Left hindlimb (tissue), 1 donor: ENCODE results near the gene TTC7B.

ENCODE experiments used
- DNase-seq: peaks from one replicate; pipeline ENCODE4 v3.0.0-alpha.2; 2018

Gene TTC7B

GRCh38 chr14:90587918-90588317 is 228.3 kb downstream of the TTC7B start:
- DNase-seq, result no peak

- DNase-seq, result no peak
These were observed 228.8 kb downstream of the TTC7B start for GRCh38 chr14:90587252-90587910.

DNA sequence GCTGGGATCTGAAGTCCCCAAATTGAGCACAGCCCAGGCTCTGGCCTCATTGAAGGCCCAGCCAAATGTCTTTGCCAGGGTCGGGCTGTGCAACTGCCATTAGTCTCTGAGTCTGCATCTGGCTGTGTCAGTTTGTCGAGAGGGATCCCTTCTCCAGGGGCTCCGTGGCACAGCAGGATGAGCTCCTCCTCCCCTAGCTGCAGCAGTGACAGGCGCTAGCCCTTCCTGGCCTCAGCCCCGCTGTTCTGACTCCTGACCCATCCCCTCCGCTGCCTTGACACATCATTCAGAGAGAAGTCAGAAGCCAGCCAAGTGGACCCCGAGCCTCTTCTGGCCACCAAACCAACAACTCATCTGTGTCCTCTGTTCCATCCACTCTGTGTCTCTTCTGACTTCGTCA is 231.1 kb downstream of the TTC7B start:
- no peak for DNase-seq

DNA sequence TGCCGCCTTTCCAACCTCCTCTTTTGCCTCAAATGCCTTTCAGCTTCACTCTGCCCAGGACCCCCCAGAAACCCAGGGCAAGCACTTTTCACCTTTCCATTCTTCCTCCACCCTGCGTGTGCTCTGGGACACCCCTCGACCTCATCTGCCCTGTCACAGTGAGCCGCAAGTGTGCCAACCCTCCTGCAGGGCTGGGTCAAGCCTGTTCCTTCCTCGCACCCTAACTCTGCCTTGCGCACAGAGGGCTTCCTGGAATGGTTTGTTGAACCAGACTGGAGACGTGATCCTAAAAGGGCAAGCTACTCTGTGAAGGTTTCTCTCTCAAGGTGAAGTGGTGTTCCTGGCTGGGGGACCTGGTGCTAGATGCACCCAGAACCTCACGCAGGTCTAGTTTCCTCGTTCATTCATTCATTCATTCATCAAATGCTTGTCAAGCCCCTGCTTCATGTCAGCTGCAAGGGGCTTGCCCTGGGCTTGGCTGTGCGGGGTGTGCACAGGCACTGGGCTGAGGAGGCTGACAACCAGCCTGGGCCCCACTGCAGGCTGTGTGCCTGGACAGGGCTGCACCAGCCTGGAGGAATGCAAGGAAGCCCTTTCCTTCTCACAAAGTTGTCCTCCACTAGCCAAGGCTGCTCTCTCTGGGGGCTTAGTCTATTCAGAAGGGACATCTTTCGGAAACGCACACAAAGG is 232.2 kb downstream of the TTC7B start:
- DNase-seq, result no peak

- DNase-seq, result no peak
These were observed 232.8 kb downstream of the TTC7B start for GRCh38 chr14:90583427-90583826.

DNA sequence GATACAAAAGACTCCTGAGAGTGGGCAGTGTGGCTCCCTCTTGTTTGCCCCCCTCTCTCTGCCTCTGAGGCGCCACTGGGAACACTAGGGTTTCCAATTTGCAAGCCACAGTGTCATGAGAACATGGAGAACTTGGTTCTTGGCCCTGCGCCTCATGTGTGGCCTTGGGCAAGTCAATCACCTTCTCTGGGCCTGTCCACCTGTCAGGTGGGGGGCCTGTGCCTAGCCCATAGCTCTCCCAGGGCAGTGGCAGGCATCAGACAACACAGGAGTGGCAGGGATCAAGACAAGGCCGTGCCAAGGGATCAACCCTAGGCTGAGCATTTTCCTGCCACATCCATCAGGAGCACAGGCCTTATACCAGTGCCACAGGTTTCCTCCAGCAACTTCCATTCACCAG is 234.1 kb downstream of the TTC7B start:
- no peak for DNase-seq

DNA sequence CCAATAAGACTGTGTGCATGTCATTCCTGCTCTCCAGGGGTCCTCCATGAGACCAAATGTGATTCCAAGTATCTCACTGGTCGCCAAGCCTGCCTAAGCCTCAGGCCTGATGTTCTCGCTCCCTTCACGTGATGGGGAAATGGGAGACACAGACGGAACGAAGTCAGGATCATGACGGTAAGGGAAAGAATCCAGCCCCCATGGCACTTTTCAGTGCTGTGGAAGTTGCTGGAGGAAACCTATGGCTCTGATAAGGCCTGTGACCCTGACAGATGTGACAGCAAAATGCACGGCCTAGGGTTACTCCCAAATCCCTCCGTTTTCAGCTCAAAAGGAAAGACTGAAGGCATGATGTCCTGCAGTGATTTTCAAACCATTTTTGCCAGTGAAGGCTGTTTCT is 234.5 kb downstream of the TTC7B start:
- DNase-seq, result no peak

DNA sequence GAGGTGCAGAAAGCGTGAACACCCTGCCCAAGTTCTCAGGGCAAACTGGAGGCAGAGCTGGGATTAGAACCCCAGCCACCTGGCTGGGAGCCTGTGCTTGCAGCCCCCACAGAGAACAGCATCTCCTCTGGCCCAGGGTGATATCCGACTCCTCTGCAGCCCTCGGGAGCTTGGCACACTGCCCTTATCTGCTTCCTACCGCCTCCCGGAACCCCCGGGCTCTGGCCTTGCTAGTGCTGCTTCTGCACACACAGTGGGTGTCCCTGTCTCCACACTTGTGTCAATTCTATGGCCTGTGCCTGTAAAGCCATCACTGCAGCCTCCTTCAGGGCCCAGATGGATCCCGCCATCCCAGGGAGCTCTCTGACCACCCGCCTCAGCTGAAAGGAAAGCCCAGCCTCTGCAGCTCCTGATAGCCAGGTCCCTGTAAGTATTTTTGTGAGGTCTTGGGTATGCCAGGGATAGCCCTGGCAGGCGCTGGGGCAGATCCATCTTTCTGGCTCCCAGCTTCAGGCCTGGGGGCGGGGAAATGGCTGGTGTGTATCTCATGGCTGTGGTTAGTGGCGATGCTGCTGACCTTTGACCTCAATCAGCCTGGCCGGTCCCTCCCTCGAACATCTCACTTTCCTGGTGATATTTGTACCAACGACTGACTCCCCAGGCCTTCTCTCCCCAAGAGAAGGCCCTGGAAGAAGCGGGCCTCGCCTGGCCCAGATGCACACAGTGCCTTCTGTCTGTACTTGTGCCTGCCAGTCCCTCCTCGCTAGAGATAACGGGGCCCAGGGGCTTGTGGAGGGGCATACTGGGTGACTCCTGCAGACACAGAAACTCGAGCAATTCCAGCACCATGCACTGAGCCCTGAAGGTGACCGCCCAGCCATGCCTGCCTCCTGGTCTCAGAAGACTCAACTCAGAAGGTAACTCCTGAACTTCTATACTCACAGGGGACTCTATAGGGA is 235.6 kb downstream of the TTC7B start:
- DNase-seq, result no peak

DNA sequence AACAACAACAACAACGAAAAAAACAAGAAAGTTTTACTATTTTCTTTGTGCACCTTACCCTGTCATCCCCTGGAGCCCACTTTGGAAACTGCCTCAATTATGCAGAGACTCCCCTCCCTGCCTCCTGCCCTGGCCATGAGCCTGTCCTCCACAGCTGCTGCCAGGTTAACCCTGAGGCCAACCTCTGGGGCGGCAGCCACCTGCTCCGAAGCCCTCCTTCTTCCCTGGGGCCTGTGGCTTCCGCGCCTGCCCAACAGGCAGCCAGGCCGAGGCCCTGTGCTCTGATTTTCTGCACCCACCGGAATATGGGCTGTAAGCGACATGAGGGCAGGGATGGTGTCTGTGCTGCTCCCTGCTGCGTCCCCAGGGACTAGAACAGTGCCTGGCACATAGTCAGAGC is 236.4 kb downstream of the TTC7B start:
- DNase-seq, result no peak

DNA sequence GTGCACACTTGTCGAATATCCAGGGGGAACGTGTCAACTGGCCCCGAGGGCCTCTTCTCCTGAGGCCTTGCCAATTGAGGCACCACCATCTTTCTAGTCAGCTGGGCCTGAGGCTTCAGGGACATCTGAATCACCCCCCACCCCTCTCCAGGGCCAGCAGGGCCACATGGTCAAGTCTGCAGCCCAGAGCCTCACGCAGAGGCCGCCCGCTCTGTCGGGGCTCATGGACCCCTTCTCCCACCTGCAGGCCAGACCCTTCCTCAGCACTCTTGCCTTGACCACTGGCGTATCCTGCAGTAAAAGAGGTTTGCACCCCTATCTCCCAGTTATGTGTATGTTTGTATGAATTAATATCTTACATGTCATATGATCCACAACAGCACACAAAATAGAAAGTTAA is 237.1 kb downstream of the TTC7B start:
- no peak for DNase-seq

- DNase-seq, result peak; percentile 52
These were observed 237.8 kb downstream of the TTC7B start for GRCh38 chr14:90578283-90578985.

DNA sequence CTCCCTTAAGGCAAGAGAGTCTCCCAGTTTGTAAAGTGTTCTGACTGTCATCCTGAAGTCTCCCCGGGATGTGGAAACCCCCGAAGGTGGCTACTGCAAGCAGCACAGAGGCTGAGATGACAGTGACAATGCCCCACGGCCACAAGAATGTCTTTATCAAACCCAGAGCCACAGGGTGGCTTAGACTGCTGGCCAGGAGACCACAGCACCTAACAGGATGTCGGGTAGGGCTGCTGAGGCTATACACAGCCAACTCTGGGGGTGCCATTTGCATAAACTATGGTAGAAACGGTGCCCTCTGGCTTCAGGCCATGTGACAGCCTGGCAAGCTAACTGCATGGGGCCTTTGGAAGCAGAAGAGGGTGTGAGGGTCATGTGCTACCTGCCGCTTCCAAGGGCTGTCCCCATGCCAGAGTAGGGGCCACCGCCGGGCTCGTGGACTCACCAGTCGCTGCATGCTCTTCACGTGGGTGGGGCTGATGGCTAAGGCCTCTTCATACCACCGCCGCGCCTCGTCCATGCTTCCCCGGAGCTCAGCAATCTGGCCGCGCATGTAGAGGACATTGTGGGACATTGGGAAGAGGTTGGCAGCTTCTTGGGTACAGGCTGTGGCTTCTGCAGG is 238.5 kb downstream of the TTC7B start:
- peak; percentile 29 for DNase-seq

GRCh38 chr14:90576981-90577660 is 239.1 kb downstream of the TTC7B start:
- no peak for DNase-seq

- peak; percentile 13 for DNase-seq
These were observed 239.6 kb downstream of the TTC7B start for GRCh38 chr14:90576581-90576980.

GRCh38 chr14:90575781-90576180 is 240.4 kb downstream of the TTC7B start:
- no peak for DNase-seq

DNA sequence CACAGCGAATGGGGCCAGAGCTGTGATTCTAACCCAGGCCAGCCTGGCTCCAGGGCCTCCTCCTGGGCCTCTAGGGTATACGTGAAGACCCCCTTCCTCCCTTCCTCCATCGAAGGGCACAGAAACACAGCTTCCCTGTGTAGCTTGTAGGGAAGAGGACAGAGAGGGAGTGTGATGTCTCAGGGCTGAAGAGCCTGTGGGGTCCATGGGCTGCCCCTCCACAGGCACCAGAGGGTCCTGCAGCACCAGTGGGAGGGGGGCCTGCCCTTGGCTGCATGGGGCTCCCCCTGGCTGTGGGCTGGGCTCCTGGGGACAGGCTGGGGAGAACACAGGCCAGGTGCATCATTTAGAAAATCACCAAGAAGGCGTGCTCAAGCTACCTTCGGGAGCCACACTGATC is 240.9 kb downstream of the TTC7B start:
- peak; percentile 16 for DNase-seq

- DNase-seq, result peak; percentile 11
These were observed 241.8 kb downstream of the TTC7B start for GRCh38 chr14:90574188-90575131.

DNA sequence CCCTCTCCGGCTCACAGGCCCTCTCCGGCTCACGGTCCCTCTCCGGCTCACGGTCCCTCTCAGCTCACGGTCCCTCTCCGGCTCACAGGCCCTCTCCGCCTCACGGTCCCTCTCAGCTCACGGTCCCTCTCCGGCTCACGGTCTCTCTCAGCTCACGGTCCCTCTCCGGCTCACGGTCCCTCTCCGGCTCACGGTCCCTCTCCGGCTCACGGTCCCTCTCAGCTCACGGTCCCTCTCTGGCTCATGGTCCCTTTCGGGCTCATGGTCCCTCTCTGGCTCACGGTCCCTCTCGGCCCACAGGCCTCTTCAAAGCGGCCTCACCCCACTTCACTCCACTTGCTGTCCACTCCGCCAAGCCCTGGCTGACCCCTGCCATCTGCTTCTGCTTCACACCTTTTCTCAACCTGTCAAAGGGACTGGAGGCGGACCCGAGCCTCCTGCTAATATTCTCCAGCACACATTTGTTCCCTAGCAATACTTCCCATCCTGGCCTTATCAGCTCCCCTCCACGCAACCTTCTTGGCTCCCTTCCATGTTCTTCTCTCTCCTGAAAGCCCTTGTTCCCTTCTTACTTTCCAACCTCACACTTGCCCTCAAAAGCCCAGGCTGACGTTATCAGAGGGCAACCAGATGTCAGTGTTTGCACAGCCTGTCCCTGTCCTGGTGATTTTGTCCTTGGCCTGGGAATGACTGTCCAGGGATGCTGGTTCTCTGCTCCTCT is 242.7 kb downstream of the TTC7B start:
- DNase-seq, result peak; percentile 17

DNA sequence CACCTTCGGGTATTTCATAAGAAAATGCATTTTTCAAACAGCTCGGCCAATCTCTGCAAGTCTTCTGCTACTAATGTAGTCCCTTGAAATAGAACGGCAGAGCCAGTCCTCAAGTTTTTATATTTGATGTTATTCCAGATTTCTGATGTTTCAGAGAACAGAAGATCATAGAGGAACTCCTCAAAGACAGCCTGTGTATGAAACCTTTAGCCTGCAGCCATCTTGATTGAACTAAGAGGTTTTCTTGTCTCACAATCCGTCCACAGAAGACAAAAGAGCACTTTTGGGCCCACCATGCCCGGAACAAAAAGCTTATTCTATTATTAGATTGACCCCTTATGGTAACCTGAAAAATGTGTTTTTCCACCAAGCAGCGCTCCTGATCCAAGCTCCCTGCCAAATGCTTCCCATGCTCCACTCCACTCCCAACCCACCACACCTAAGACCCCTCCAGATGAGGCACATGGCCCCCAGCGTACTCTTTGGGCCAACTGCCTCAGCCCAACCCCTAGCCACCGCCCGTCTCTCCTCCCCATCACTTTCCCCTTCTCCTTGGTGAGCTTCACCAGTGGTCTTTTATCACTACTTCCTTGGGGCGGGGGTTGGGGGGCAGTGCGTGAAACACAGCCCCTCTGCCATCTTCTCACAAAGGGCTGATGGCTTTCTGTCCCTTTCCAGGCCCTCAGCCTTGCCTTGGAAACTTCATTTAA is 243.6 kb downstream of the TTC7B start:
- DNase-seq, result no peak
